H9 (cell line): ENCODE data around the gene MALRD1. TPM values are rescaled to one million over a fixed set of nuclear protein-coding genes. Genes with fewer than 3 reads are reported as not detected.

Experiments used
- DNase-seq: peaks from one replicate; pipeline ENCODE4 v3.0.0-alpha.2; 2017
- H2AFZ ChIP-seq: one replicate; pipeline ENCODE4 v1.6.1; 2013; ENCODE audit warnings: mild to moderate bottlenecking, low read length, control low read depth, moderate library complexity
- H2AK5ac ChIP-seq: 2 replicates; pipeline ENCODE4 v1.6.1; 2013; ENCODE audit warnings: low read length, control low read depth, mixed read lengths; ENCODE audit not compliant: insufficient read length
- H2BK120ac ChIP-seq: one replicate; pipeline ENCODE4 v1.6.1; 2013; ENCODE audit warnings: low read depth, mild to moderate bottlenecking, low read length, control low read depth, inconsistent platforms; ENCODE audit not compliant: poor library complexity, severe bottlenecking
- H2BK12ac ChIP-seq: 2 replicates; pipeline ENCODE4 v1.6.1; 2013; ENCODE audit warnings: low read length, control low read depth, mixed read lengths, low read depth; ENCODE audit not compliant: insufficient read length
- H2BK15ac ChIP-seq: 2 replicates; pipeline ENCODE4 v1.6.1; 2013; ENCODE audit warnings: low read depth, low read length, control low read depth
- H2BK20ac ChIP-seq: one replicate; pipeline ENCODE4 v1.6.1; 2013; ENCODE audit warnings: low read depth, mild to moderate bottlenecking, low read length, control low read depth, inconsistent platforms; ENCODE audit not compliant: poor library complexity, severe bottlenecking
- H2BK5ac ChIP-seq: 2 replicates; pipeline ENCODE4 v1.6.1; 2013; ENCODE audit warnings: low read length, control low read depth, mixed read lengths; ENCODE audit not compliant: insufficient read length
- H3K14ac ChIP-seq: 2 replicates; pipeline ENCODE4 v1.6.1; 2013; ENCODE audit warnings: low read length, control low read depth; ENCODE audit not compliant: insufficient read depth
- H3K18ac ChIP-seq: 2 replicates; pipeline ENCODE4 v1.6.1; 2013; ENCODE audit warnings: low read depth, mild to moderate bottlenecking, mixed read lengths, low read length, control low read depth; ENCODE audit not compliant: insufficient read length
- H3K23ac ChIP-seq: 2 replicates; pipeline ENCODE4 v1.6.1; 2013; ENCODE audit warnings: low read length, control low read depth, mixed read lengths, low read depth; ENCODE audit not compliant: insufficient read length
- H3K23me2 ChIP-seq: 2 replicates; pipeline ENCODE4 v1.6.1; 2013; ENCODE audit warnings: low read depth, mild to moderate bottlenecking, mixed read lengths, low read length, control low read depth; ENCODE audit not compliant: insufficient read length, poor library complexity, severe bottlenecking
- H3K27ac ChIP-seq: 2 replicates; pipeline ENCODE4 v1.5.1; 2013; ENCODE audit warnings: low read length, control low read depth, mixed read lengths, low read depth; ENCODE audit not compliant: insufficient read length
- H3K27me3 ChIP-seq: 2 replicates; pipeline ENCODE4 v1.6.1; 2013; ENCODE audit warnings: low read length, control low read depth, inconsistent platforms; ENCODE audit not compliant: insufficient read depth
- H3K4ac ChIP-seq: 2 replicates; pipeline ENCODE4 v1.6.1; 2013; ENCODE audit warnings: low read depth, mild to moderate bottlenecking, control low read depth, inconsistent platforms, low read length, moderate library complexity
- H3K4me1 ChIP-seq: 2 replicates; pipeline ENCODE4 v1.6.1; 2013; ENCODE audit warnings: low read length, control low read depth, inconsistent platforms; ENCODE audit not compliant: insufficient read depth
- H3K4me2 ChIP-seq: 2 replicates; pipeline ENCODE4 v1.6.1; 2013; ENCODE audit warnings: low read length, control low read depth, mixed read lengths; ENCODE audit not compliant: insufficient read length, insufficient read depth
- H3K56ac ChIP-seq: 2 replicates; pipeline ENCODE4 v1.6.1; 2013; ENCODE audit warnings: low read depth, mild to moderate bottlenecking, mixed read lengths, low read length, control low read depth; ENCODE audit not compliant: insufficient read length
- H3K79me1 ChIP-seq: 2 replicates; pipeline ENCODE4 v1.6.1; 2013; ENCODE audit warnings: low read depth, mild to moderate bottlenecking, moderate library complexity, low read length, control low read depth, inconsistent platforms; ENCODE audit not compliant: insufficient read depth, poor library complexity, severe bottlenecking
- H3K79me2 ChIP-seq: 2 replicates; pipeline ENCODE4 v1.6.1; 2013; ENCODE audit warnings: low read length, control low read depth, inconsistent platforms; ENCODE audit not compliant: insufficient read depth
- H3K9ac ChIP-seq: 2 replicates; pipeline ENCODE4 v1.6.1; 2013; ENCODE audit warnings: low read length, control low read depth, mixed read lengths; ENCODE audit not compliant: insufficient read length; ENCODE audit errors: extremely low read depth
- H3K9me3 ChIP-seq: one replicate; pipeline ENCODE4 v1.6.1; 2013; ENCODE audit warnings: low read depth, low read length, inconsistent platforms; ENCODE audit not compliant: control insufficient read depth
- H3T11ph ChIP-seq: one replicate; pipeline ENCODE4 v1.6.1; 2013; ENCODE audit warnings: mild to moderate bottlenecking, low read length, control low read depth, inconsistent platforms
- H4K20me1 ChIP-seq: one replicate; pipeline ENCODE4 v1.6.1; 2013; ENCODE audit not compliant: control insufficient read depth, insufficient read length, insufficient read depth
- H4K5ac ChIP-seq: 2 replicates; pipeline ENCODE4 v1.6.1; 2013; ENCODE audit warnings: low read depth, mild to moderate bottlenecking, mixed read lengths, low read length, control low read depth; ENCODE audit not compliant: insufficient read length
- H4K8ac ChIP-seq: replicated peaks from 2 replicates; pipeline ENCODE4 v1.6.1; 2013; ENCODE audit warnings: low read length, control low read depth, mixed read lengths, low read depth; ENCODE audit not compliant: insufficient read length
- H4K91ac ChIP-seq: 2 replicates; pipeline ENCODE4 v1.6.1; 2013; ENCODE audit warnings: low read depth, mild to moderate bottlenecking, moderate library complexity, mixed read lengths, low read length, control low read depth; ENCODE audit not compliant: insufficient read length
- H3K27ac Mint-ChIP-seq, 3 experiments: 2 replicates in 2 of 3; 3 replicates in 1 of 3; pipeline ENCODE4 v1.8.0; 2020 to 2021; ENCODE audit warnings: mixed read lengths in 3 of 3, mild to moderate bottlenecking in 1 of 3, moderate library complexity in 1 of 3
- H3K27me3 Mint-ChIP-seq: 2 replicates; pipeline ENCODE4 v1.8.0; 2021; ENCODE audit warnings: low read depth, mild to moderate bottlenecking, moderate library complexity, mixed read lengths
- H3K36me3 Mint-ChIP-seq, 3 experiments: 2 replicates in 2 of 3; 3 replicates in 1 of 3; pipeline ENCODE4 v1.8.0; 2020 to 2021; ENCODE audit warnings: low read depth in 3 of 3, mixed read lengths in 3 of 3; ENCODE audit not compliant: insufficient read depth in 1 of 3
- H3K4me1 Mint-ChIP-seq, 2 experiments: 2 replicates each; pipeline ENCODE4 v1.8.0; 2020; ENCODE audit warnings: mixed read lengths in 2 of 2
- H3K4me3 Mint-ChIP-seq, 2 experiments: 2 replicates in 1 of 2; 3 replicates in 1 of 2; pipeline ENCODE4 v1.8.0; 2020 to 2021; ENCODE audit warnings: mild to moderate bottlenecking in 2 of 2, mixed read lengths in 2 of 2, moderate library complexity in 1 of 2
- H3K9me3 Mint-ChIP-seq, 2 experiments: 2 replicates in 1 of 2; 3 replicates in 1 of 2; pipeline ENCODE4 v1.8.0; 2020; ENCODE audit warnings: mild to moderate bottlenecking in 2 of 2, mixed read lengths in 2 of 2, moderate library complexity in 1 of 2
- CTCF ChIP-seq: fragments of 200-600 bp; sonication (generic); conservative IDR thresholded peaks from 3 replicates; pipeline ENCODE4 v1.8.0; 2021; ENCODE audit warnings: antibody characterized with exemption, mild to moderate bottlenecking
- WGBS: extraction: QIAGEN DNeasy Blood & Tissue Kit; methylation state at CpG from one replicate; pipeline ENCODE4 v1.1.7; 2013; ENCODE audit warnings: missing lambda C conversion rate, low lambda C conversion rate, mixed read lengths; ENCODE audit not compliant: insufficient read length; ENCODE audit errors: extremely low coverage; 5-methylcytosine and 5-hydroxymethylcytosine counted together
- total RNA-seq: library from RNA; stranded (reverse); gene quantifications from 2 replicates; pipeline ENCODE4 v1.2.1, GENCODE V29; 2021

The MALRD1 gene
- total RNA-seq, 1 experiment from 2014 or later: 0.20 TPM

- H2BK12ac ChIP-seq: no peak overlapping the region
- no peak for TF ChIP-seq CTCF
- H3K27me3 Mint-ChIP-seq: no peaks in the 10 kb centered on the region
- H3K23me2 ChIP-seq: no peaks in the 10 kb centered on the region
- H3K36me3 Mint-ChIP-seq: no peaks in the 10 kb centered on the region
- no peak overlapping the region for H3K56ac ChIP-seq
- H3K18ac ChIP-seq: no peak overlapping the region
- H4K20me1 ChIP-seq: no peaks in the 10 kb centered on the region
- no peak overlapping the region for H2BK5ac ChIP-seq
- no CpG with 5 or more reads among the region's 2 CpGs for WGBS
- no peaks in the 10 kb centered on the region for H3K9me3 Mint-ChIP-seq
- no peak overlapping the region for H3K27ac Mint-ChIP-seq
- H3K27ac ChIP-seq: no peak overlapping the region
- no peak overlapping the region for H2AFZ ChIP-seq
- no peak overlapping the region for H2BK20ac ChIP-seq
- no peak overlapping the region for H3T11ph ChIP-seq
- no peak overlapping the region for H3K23ac ChIP-seq
- no peaks in the 10 kb centered on the region for H3K27me3 ChIP-seq
- no peaks in the 10 kb centered on the region for H3K79me2 ChIP-seq
- no peak overlapping the region for H3K4ac ChIP-seq
- H2AK5ac ChIP-seq: no peak overlapping the region
- H4K91ac ChIP-seq: no peak overlapping the region
- no peak for DNase-seq
- no peak overlapping the region for H2BK15ac ChIP-seq
- H3K4me2 ChIP-seq: no peak overlapping the region
- no peak overlapping the region for H3K14ac ChIP-seq
- no peaks in the 10 kb centered on the region for H3K79me1 ChIP-seq
- H3K4me1 Mint-ChIP-seq: no peaks in the 10 kb centered on the region
- no peak overlapping the region for H4K5ac ChIP-seq
- H3K9ac ChIP-seq: no peak overlapping the region
- H3K9me3 ChIP-seq: no peaks in the 10 kb centered on the region
- peaks cover 2% of the 10 kb centered on the region for H3K4me1 ChIP-seq
- no peak overlapping the region for H3K4me3 Mint-ChIP-seq
- H4K8ac ChIP-seq: no peak overlapping the region
- H2BK120ac ChIP-seq: no peak overlapping the region
These were observed 151.6 kb downstream of the MALRD1 start for GRCh38 chr10:19200211-19200610.
